Measurements from ENCODE around the gene TNPO3.

GRCh38 chr7:128914566-128915151, 140.3 kb downstream of the TNPO3 start:
- TF ChIP-seq CTCF (IDR thresholded peaks at IDR 0.05 in 2 of 3, conservative IDR thresholded peaks at IDR 0.05 in 1 of 3; ENCODE audit: borderline replicate concordance in 1 of 3, insufficient read depth in 1 of 3, low read depth in 2 of 3, low read length in 2 of 3) (no peak), POLR2AphosphoS5 (IDR thresholded peaks at IDR 0.05; ENCODE audit: low read depth, low read length) (no peak), ZFX (IDR thresholded peaks at IDR 0.05) (no peak), YY1 (IDR thresholded peaks at IDR 0.05; ENCODE audit: extremely low read depth, insufficient replicate concordance, low read depth, low read length) (no peak), SIN3A (IDR thresholded peaks at IDR 0.05; ENCODE audit: low read depth) (no peak), JUND (IDR thresholded peaks at IDR 0.05) (no peak), EZH2 (IDR thresholded peaks at IDR 0.05) (no peak), POLR2A (IDR thresholded peaks at IDR 0.05; ENCODE audit: borderline replicate concordance, extremely low read depth, insufficient read depth, insufficient read length) (no peak), TCF7L2 (IDR thresholded peaks at IDR 0.05; ENCODE audit: borderline replicate concordance, extremely low read depth, insufficient read depth, insufficient read length) (no peak), REST (IDR thresholded peaks at IDR 0.05; ENCODE audit: low read depth) (no peak), ATF3 (IDR thresholded peaks at IDR 0.05) (no peak)
